CD4-positive, CD25-positive, alpha-beta regulatory T cell (primary cell): ENCODE data around the gene GALNT18. TPM values are rescaled to one million over a fixed set of nuclear protein-coding genes. Genes with fewer than 3 reads are reported as not detected.

Experiments used
- ATAC-seq, 2 donors: fragments of 150-1000 bp; cut with Tn5 transposase; one replicate each; pipeline ENCODE4 v1.10.0; 2021; ENCODE audit warnings: low read depth in 2 of 2, moderate number of reproducible peaks in 2 of 2, moderate library complexity in 1 of 2
- DNase-seq, 3 donors: peaks; one replicate each; pipeline versions ENCODE4 v3.0.0 to v3.0.0-alpha.2; 2012 to 2022; ENCODE audit warnings: mixed read lengths in 1 of 3
- H3K27ac ChIP-seq: one replicate; pipeline ENCODE4 v1.7.0; 2013; ENCODE audit warnings: mild to moderate bottlenecking, low read length; ENCODE audit not compliant: insufficient read depth, poor library complexity, severe bottlenecking
- H3K27me3 ChIP-seq: one replicate; pipeline ENCODE4 v1.7.0; 2013; ENCODE audit warnings: low read length; ENCODE audit not compliant: control insufficient read depth, insufficient read depth
- H3K36me3 ChIP-seq: one replicate; pipeline ENCODE4 v1.7.0; 2013; ENCODE audit warnings: mild to moderate bottlenecking, low read length, moderate library complexity; ENCODE audit not compliant: control insufficient read depth, insufficient read depth
- H3K4me1 ChIP-seq: 2 replicates; pipeline ENCODE4 v1.7.0; 2013; ENCODE audit warnings: mild to moderate bottlenecking, low read length; ENCODE audit not compliant: insufficient read depth, control insufficient read depth, poor library complexity, severe bottlenecking
- H3K4me3 ChIP-seq: one replicate; pipeline ENCODE4 v1.7.0; 2013; ENCODE audit warnings: low read depth, mild to moderate bottlenecking, low read length, moderate library complexity
- H3K9me3 ChIP-seq, 2 experiments: 1 replicate in 1 of 2; 2 replicates in 1 of 2; pipeline ENCODE4 v1.7.0; 2013; ENCODE audit warnings: low read length in 2 of 2, mild to moderate bottlenecking in 1 of 2, moderate library complexity in 1 of 2; ENCODE audit not compliant: control insufficient read depth in 2 of 2
- H3K27ac Mint-ChIP-seq, 3 donors: one replicate each; pipeline ENCODE4 v1.8.0; 2020 to 2022; ENCODE audit warnings: mild to moderate bottlenecking in 3 of 3, mixed read lengths in 3 of 3, moderate library complexity in 2 of 3
- H3K27me3 Mint-ChIP-seq: one replicate; pipeline ENCODE4 v1.8.0; 2022; ENCODE audit warnings: mild to moderate bottlenecking, mixed read lengths
- H3K36me3 Mint-ChIP-seq: one replicate; pipeline ENCODE4 v1.8.0; 2020; ENCODE audit warnings: mixed read lengths
- H3K4me1 Mint-ChIP-seq, 4 donors: one replicate each; pipeline ENCODE4 v1.8.0; 2020 to 2022; ENCODE audit warnings: mixed read lengths in 4 of 4, mild to moderate bottlenecking in 1 of 4
- H3K4me3 Mint-ChIP-seq, 4 donors: one replicate each; pipeline ENCODE4 v1.8.0; 2020 to 2022; ENCODE audit warnings: mild to moderate bottlenecking in 4 of 4, mixed read lengths in 4 of 4, moderate library complexity in 3 of 4
- H3K9me3 Mint-ChIP-seq, 7 donors: one replicate each; pipeline ENCODE4 v1.8.0; 2020 to 2022; ENCODE audit warnings: mixed read lengths in 7 of 7, mild to moderate bottlenecking in 3 of 7, moderate library complexity in 2 of 7
- polyA plus RNA-seq, 4 donors: library from polyadenylated mRNA; unstranded; fragments of 300-500 nt; fragmentation: Illumina TruSeq; gene quantifications; one replicate each; pipeline ENCODE4 v1.2.3, GENCODE V29; 2021
- total RNA-seq: library from RNA; stranded (reverse); gene quantifications from one replicate; pipeline ENCODE4 v1.2.3, GENCODE V29; 2022

The GALNT18 gene
- total and polyA plus RNA-seq, 5 donors from 2014 or later: 0.10 TPM; not detected in 4

DNA sequence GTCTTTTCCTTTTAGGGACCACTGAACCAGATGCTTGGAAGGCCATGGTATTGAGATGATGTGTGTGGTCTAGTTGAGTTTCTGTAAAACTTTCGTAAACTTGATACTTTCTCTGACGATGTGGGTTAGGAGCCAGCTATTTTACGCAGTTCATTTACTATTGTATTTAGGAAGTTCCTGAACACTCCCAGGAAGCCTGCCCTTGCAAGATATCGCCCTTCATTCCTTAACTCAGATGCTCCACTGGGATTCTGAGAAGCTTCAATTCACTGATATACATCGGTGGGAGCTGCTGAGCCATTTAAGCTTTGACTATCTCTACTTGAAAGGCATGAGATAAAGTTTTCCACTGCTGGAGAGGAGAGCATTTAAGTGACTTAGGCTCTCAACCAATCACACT lies 390.0 kb downstream of the GALNT18 start:
- Mint-ChIP-seq H3K4me3 (no peak overlapping the region), H3K36me3 (no peaks in the 10 kb centered on the region), H3K4me1 (no peaks in the 10 kb centered on the region), H3K9me3 (no peaks in the 10 kb centered on the region), H3K27me3 (peaks cover 12% of the 10 kb centered on the region), H3K27ac (no peak overlapping the region)
- no peak for ATAC-seq
- peaks cover 2% of the 10 kb centered on the region for H3K27me3 ChIP-seq
- no peak overlapping the region for H3K27ac ChIP-seq
- H3K4me1 ChIP-seq: no peaks in the 10 kb centered on the region
- no peaks in the 10 kb centered on the region for H3K36me3 ChIP-seq
- no peak for DNase-seq
- H3K4me3 ChIP-seq: no peak overlapping the region
- H3K9me3 ChIP-seq: no peaks in the 10 kb centered on the region

- Mint-ChIP-seq H3K36me3 (no peaks in the 10 kb centered on the region), H3K4me1 (no peaks in the 10 kb centered on the region), H3K9me3 (no peaks in the 10 kb centered on the region), H3K4me3 (no peak overlapping the region), H3K27ac (no peak overlapping the region), H3K27me3 (peaks cover 12% of the 10 kb centered on the region)
- no peak overlapping the region for H3K27ac ChIP-seq
- H3K27me3 ChIP-seq: peaks cover 2% of the 10 kb centered on the region
- H3K4me3 ChIP-seq: no peak overlapping the region
- no peaks in the 10 kb centered on the region for H3K36me3 ChIP-seq
- DNase-seq (no peak), ATAC-seq (no peak)
- H3K9me3 ChIP-seq: no peaks in the 10 kb centered on the region
- no peaks in the 10 kb centered on the region for H3K4me1 ChIP-seq
Observed at GRCh38 chr11:11230802-11231562, 390.8 kb downstream of the GALNT18 start.

DNA sequence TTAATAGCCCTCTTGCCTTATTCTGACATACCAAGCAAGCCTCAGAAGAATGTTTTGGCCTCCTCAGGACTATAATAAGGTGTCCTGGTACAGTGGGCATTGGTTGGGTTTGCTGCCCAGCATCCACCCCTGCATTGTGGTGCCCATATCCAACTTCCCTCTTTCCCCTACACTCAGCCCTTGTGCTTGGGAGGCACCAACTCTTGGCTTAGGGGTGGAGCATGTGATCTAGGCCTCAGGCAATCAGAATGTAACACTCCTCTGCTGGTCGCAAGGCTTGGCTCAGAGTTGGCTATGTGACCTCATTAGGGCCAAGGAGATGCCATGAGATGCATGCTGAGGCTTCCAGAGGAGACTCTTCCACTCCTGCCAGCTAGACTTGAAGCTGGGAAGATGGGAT lies 391.7 kb downstream of the GALNT18 start:
- no peak for ATAC-seq
- Histone ChIP-seq H3K27me3 (peaks cover 2% of the 10 kb centered on the region), H3K27ac (no peak overlapping the region), H3K4me1 (no peaks in the 10 kb centered on the region), H3K9me3 (no peaks in the 10 kb centered on the region), H3K36me3 (no peaks in the 10 kb centered on the region), H3K4me3 (no peak overlapping the region)
- Mint-ChIP-seq H3K27ac (no peak overlapping the region), H3K9me3 (no peaks in the 10 kb centered on the region), H3K4me1 (no peaks in the 10 kb centered on the region), H3K36me3 (no peaks in the 10 kb centered on the region), H3K4me3 (no peak overlapping the region), H3K27me3 (peaks cover 12% of the 10 kb centered on the region)
- DNase-seq: no peak

DNA sequence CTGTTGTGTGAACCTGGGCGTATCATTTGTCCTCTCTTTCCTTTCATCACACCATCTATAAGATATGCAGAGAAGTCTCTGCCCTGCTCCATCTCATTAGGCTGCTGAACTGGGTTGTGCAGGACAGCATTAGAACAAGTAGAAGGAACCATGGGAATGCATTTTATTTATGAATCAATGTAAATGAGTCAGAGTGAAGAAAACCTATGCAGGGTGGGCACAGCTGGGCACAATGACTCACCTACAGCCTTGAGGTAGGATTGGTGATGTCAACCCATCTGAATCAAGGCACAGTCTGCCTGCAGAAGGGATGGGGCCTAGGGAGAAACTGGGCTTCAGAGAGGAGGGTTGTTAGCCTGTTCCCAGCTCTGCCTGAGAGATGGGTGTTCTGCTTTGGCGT lies 392.2 kb downstream of the GALNT18 start:
- peaks cover 2% of the 10 kb centered on the region for H3K27me3 ChIP-seq
- no peaks in the 10 kb centered on the region for H3K36me3 Mint-ChIP-seq
- no peak for DNase-seq
- H3K4me1 Mint-ChIP-seq: no peaks in the 10 kb centered on the region
- no peaks in the 10 kb centered on the region for H3K9me3 Mint-ChIP-seq
- no peaks in the 10 kb centered on the region for H3K9me3 ChIP-seq
- no peaks in the 10 kb centered on the region for H3K4me1 ChIP-seq
- no peak overlapping the region for H3K27ac Mint-ChIP-seq
- H3K4me3 Mint-ChIP-seq: no peak overlapping the region
- no peak for ATAC-seq
- H3K4me3 ChIP-seq: no peak overlapping the region
- H3K36me3 ChIP-seq: no peaks in the 10 kb centered on the region
- peaks cover 12% of the 10 kb centered on the region for H3K27me3 Mint-ChIP-seq
- H3K27ac ChIP-seq: no peak overlapping the region

DNA sequence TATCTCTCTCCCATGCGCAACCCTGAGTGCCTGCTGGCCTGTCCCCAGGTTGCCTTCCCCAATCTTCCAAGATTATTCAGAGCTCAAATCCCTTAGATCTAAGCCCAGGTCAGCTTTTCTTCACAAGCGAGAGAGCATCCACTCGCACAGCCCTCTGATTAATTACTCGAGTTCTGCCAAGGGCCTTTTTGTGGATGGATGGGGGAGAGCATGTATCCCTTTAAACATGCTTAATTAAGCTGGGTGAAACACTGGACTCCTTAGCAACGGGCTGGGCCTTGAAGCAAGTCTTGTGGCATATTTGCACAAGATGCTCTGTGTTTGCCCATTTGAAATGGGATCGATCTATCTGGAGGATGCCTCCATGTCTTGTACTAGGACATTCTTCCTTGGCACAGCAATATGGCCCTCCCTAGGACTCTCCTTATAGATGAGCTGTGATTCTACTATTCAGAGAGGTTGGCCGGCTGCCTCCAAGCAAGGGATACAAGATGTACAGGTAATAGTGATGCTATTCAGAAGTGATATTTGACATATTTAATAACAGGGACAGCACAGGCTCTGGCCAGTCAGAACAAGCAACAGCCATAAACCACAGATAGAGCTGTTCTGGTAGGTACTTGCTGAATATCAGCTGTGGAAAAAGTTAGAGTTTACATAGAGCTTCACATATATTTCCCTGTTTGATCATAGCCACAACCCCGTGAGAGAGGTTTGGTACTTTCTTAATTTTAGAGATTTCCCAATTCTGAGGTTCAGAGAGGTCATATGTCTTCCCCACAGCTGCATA lies 394.3 kb downstream of the GALNT18 start:
- H3K36me3 Mint-ChIP-seq: no peaks in the 10 kb centered on the region
- ATAC-seq (no peak), DNase-seq (no peak)
- H3K9me3 Mint-ChIP-seq: no peaks in the 10 kb centered on the region
- Histone ChIP-seq H3K27ac (no peak overlapping the region), H3K36me3 (no peaks in the 10 kb centered on the region), H3K27me3 (peaks cover 2% of the 10 kb centered on the region), H3K9me3 (no peaks in the 10 kb centered on the region), H3K4me1 (no peaks in the 10 kb centered on the region), H3K4me3 (no peak overlapping the region)
- no peak overlapping the region for H3K27ac Mint-ChIP-seq
- peaks cover 4% of the 10 kb centered on the region for H3K27me3 Mint-ChIP-seq
- no peak overlapping the region for H3K4me3 Mint-ChIP-seq
- no peaks in the 10 kb centered on the region for H3K4me1 Mint-ChIP-seq

Other genes starting within 250 kb of the GALNT18 start
- gene USP47, start 220.0 kb upstream of the GALNT18 start, total RNA-seq: 79.0 TPM
- gene USP47, start 220.0 kb upstream of the GALNT18 start, polyA plus RNA-seq: 10 to 100 TPM; 35.7 to 50.1 (median 39.5) TPM